ENCODE data around the gene CD80.

GRCh38 chr3:119585208-119585607, 25.8 kb upstream of the CD80 start:
- TF ChIP-seq CTCF (IDR thresholded peaks at IDR 0.05; ENCODE audit: low read length) (no peak), EZH2 (IDR thresholded peaks at IDR 0.05; ENCODE audit: borderline replicate concordance, low read length) (no peak)

Measured in OCI-LY1 (cell line).